Measurements from ENCODE around the gene MRPS30.

DNA sequence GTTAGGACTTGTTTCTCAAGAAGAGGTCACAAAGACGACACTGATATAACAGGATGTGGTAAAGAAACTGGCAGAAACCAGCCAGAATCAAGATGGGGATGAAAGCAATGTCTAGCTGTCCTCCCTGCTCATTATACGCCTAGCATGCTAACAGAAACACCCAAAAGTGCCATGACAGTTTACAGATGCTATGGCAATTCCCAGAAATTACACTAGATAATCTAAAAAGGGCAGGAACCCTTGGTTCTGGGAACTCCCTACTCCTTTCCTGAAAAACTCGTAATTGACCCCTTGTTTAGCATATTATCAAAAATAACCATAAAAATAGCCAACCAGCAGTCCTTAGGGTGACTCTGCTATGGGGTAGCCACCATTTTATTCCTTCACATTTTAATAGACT is 10.9 kb upstream of the MRPS30 start:
- TF ChIP-seq, protein P1, sequence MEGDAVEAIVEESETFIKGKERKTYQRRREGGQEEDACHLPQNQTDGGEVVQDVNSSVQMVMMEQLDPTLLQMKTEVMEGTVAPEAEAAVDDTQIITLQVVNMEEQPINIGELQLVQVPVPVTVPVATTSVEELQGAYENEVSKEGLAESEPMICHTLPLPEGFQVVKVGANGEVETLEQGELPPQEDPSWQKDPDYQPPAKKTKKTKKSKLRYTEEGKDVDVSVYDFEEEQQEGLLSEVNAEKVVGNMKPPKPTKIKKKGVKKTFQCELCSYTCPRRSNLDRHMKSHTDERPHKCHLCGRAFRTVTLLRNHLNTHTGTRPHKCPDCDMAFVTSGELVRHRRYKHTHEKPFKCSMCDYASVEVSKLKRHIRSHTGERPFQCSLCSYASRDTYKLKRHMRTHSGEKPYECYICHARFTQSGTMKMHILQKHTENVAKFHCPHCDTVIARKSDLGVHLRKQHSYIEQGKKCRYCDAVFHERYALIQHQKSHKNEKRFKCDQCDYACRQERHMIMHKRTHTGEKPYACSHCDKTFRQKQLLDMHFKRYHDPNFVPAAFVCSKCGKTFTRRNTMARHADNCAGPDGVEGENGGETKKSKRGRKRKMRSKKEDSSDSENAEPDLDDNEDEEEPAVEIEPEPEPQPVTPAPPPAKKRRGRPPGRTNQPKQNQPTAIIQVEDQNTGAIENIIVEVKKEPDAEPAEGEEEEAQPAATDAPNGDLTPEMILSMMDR (conservative IDR thresholded peaks at IDR 0.05): no peak
- no peak for TF ChIP-seq EZH2 (IDR thresholded peaks at IDR 0.05; ENCODE audit: low read depth)
